WTC11 (cell line): Measurements from ENCODE around the gene PIGU. TPM values are rescaled to one million over a fixed set of nuclear protein-coding genes. Genes with fewer than 3 reads are reported as not detected.
A peak's percentile ranks its signal among the peaks of the same experiment; 100 is the strongest.

Experiments
- ATAC-seq: fragments of 200-7000 bp; cut with Tn5 transposase; 2 replicates; pipeline ENCODE4 v1.10.0; 2021; ENCODE audit warnings: mild to moderate bottlenecking, moderate library complexity
- CTCF ChIA-PET: fragments of 300-600 bp; sonication (Branson Sonifier 250); formaldehyde crosslinking; loops from one replicate; lab custom pipeline; 2021; ENCODE audit warnings: antibody characterized with exemption; lab: Charles Lee
- POLR2A ChIA-PET: fragments of 350-600 bp; sonication (Branson Sonifier 250); formaldehyde crosslinking; loops from one replicate; lab custom pipeline; 2021; ENCODE audit warnings: antibody characterized with exemption; lab: Charles Lee
- DNase-seq: peaks from one replicate; pipeline ENCODE4 v3.0.0; 2021; ENCODE audit warnings: low spot score
- H3K27ac Mint-ChIP-seq: 2 replicates; pipeline ENCODE4 v1.8.0; 2021; ENCODE audit warnings: mixed read lengths
- H3K27me3 Mint-ChIP-seq: 2 replicates; pipeline ENCODE4 v1.8.0; 2021; ENCODE audit warnings: low read depth, mild to moderate bottlenecking, moderate library complexity, mixed read lengths
- H3K36me3 Mint-ChIP-seq: 2 replicates; pipeline ENCODE4 v1.8.0; 2021; ENCODE audit warnings: mixed read lengths
- H3K4me1 Mint-ChIP-seq: 2 replicates; pipeline ENCODE4 v1.8.0; 2022; ENCODE audit warnings: mixed read lengths
- H3K4me3 Mint-ChIP-seq: 2 replicates; pipeline ENCODE4 v1.8.0; 2021; ENCODE audit warnings: mild to moderate bottlenecking, moderate library complexity, mixed read lengths
- H3K9me3 Mint-ChIP-seq: 2 replicates; pipeline ENCODE4 v1.8.0; 2021; ENCODE audit warnings: mixed read lengths
- ATF1 ChIP-seq: sonication (generic); formaldehyde crosslinking; IDR thresholded peaks from 2 replicates; pipeline ENCODE4 v1.8.1; 2023; ENCODE audit warnings: mild to moderate bottlenecking, moderate library complexity, missing genetic modification reagents
- CREB1 ChIP-seq: sonication (generic); formaldehyde crosslinking; IDR thresholded peaks from 2 replicates; pipeline ENCODE4 v1.8.0; 2023; ENCODE audit warnings: mild to moderate bottlenecking, missing genetic modification reagents
- ELF4 ChIP-seq: sonication (generic); formaldehyde crosslinking; IDR thresholded peaks from 2 replicates; pipeline ENCODE4 v1.8.1; 2022; ENCODE audit warnings: low read depth, mild to moderate bottlenecking, moderate library complexity, missing genetic modification reagents
- ESRRA ChIP-seq: sonication (generic); formaldehyde crosslinking; IDR thresholded peaks from 2 replicates; pipeline ENCODE4 v1.8.1; 2022; ENCODE audit warnings: mild to moderate bottlenecking, missing genetic modification reagents, borderline replicate concordance
- FOXJ3 ChIP-seq: sonication (generic); formaldehyde crosslinking; IDR thresholded peaks from 2 replicates; pipeline ENCODE4 v1.9.0; 2021; ENCODE audit warnings: missing genetic modification reagents, mild to moderate bottlenecking, borderline replicate concordance
- IRF2 ChIP-seq: sonication (generic); formaldehyde crosslinking; IDR thresholded peaks from 2 replicates; pipeline ENCODE4 v1.8.0; 2022; ENCODE audit warnings: low read depth, missing genetic modification reagents, borderline replicate concordance
- KAT7 ChIP-seq: sonication (generic); formaldehyde crosslinking; IDR thresholded peaks from 2 replicates; pipeline ENCODE4 v1.8.1; 2023; ENCODE audit warnings: missing genetic modification reagents, mild to moderate bottlenecking, borderline replicate concordance
- NFYB ChIP-seq: sonication (generic); formaldehyde crosslinking; conservative IDR thresholded peaks from 2 replicates; pipeline ENCODE4 v1.8.0; 2022; ENCODE audit warnings: low read depth, missing genetic modification reagents
- RORB ChIP-seq: fragments of 250-450 bp; sonication (Bioruptor Pico); IDR thresholded peaks from 2 replicates; pipeline ENCODE4 v1.9.0; 2021; ENCODE audit warnings: mild to moderate bottlenecking
- ZBTB21 ChIP-seq: sonication (generic); formaldehyde crosslinking; IDR thresholded peaks from 2 replicates; pipeline ENCODE4 v1.8.1; 2023; ENCODE audit warnings: mild to moderate bottlenecking, missing genetic modification reagents, borderline replicate concordance
- ZNF121 ChIP-seq: sonication (generic); formaldehyde crosslinking; IDR thresholded peaks from 2 replicates; pipeline ENCODE4 v1.8.0; 2023; ENCODE audit warnings: missing genetic modification reagents
- total RNA-seq: library from RNA; stranded (reverse); gene quantifications from 3 replicates; pipeline ENCODE4 v1.2.3, GENCODE V29; 2021
- TF ChIP-seq, protein P1 (sequence below): sonication (generic); formaldehyde crosslinking; IDR thresholded peaks from 2 replicates; pipeline ENCODE4 v1.8.1; 2022; ENCODE audit warnings: missing genetic modification reagents, borderline replicate concordance
- TF ChIP-seq, protein P2 (sequence below): sonication (generic); formaldehyde crosslinking; IDR thresholded peaks from 2 replicates; pipeline ENCODE4 v1.8.1; 2023; ENCODE audit warnings: mild to moderate bottlenecking, missing genetic modification reagents
- TF ChIP-seq, protein P3 (sequence below): fragments of 250-450 bp; sonication (Bioruptor Pico); IDR thresholded peaks from 2 replicates; pipeline ENCODE4 v1.9.0; 2021; ENCODE audit warnings: mild to moderate bottlenecking
- TF ChIP-seq, protein P4 (sequence below): sonication (generic); formaldehyde crosslinking; IDR thresholded peaks from 2 replicates; pipeline ENCODE4 v1.8.0; 2023; ENCODE audit warnings: missing genetic modification reagents, mild to moderate bottlenecking, borderline replicate concordance
- TF ChIP-seq, protein P5 (sequence below): fragments of 250-450 bp; sonication (Bioruptor Pico); IDR thresholded peaks from 2 replicates; pipeline ENCODE4 v2.1.2; 2022; ENCODE audit warnings: mild to moderate bottlenecking, moderate library complexity
- TF ChIP-seq, protein P6 (sequence below): sonication (generic); formaldehyde crosslinking; IDR thresholded peaks from 2 replicates; pipeline ENCODE4 v1.8.0; 2022; ENCODE audit warnings: mild to moderate bottlenecking, missing genetic modification reagents
- TF ChIP-seq, protein P7 (sequence below): sonication (generic); formaldehyde crosslinking; IDR thresholded peaks from 2 replicates; pipeline ENCODE4 v1.8.0; 2022; ENCODE audit warnings: mild to moderate bottlenecking, missing genetic modification reagents

The PIGU gene
- total RNA-seq, 1 experiment from 2014 or later, result 24.8 TPM

DNA sequence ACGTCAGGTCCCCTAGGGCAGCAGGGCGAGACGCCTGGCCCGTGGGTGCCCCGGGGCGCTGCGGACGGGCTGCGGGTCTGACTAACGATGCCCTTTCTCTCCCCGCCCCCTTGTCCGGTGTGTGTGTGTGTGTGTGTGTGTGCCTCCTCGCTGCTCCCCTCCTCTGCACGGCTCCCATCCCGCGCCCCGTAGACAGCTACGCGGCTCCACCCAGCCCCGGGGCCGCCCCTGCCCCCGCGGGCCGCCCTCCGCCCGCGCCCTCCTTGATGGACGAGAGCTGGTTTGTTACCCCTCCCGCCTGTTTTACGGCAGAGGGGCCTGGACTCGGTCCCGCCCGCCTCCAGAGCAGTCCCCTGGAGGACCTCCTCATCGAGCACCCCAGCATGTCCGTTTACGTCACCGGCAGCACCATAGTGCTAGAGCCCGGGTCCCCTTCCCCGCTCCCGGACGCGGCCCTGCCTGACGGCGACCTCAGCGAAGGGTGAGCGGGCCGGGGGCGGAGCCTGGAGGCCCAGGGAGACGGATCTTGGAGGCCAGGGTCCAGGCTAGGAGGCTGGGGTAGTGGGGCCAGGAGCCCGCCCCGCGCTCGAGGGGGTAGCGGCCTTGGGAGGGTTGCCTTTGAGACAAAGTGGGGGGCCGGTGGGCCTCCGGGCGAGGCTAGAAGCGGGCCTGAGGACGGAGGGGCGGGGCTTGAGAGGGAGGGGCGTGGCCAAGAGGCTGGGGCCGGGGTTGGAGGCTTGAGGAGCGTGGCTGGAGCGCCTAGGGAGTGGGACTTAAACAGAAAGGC lies 32.3 kb upstream of the PIGU start (continued):
- TF ChIP-seq, protein P1, sequence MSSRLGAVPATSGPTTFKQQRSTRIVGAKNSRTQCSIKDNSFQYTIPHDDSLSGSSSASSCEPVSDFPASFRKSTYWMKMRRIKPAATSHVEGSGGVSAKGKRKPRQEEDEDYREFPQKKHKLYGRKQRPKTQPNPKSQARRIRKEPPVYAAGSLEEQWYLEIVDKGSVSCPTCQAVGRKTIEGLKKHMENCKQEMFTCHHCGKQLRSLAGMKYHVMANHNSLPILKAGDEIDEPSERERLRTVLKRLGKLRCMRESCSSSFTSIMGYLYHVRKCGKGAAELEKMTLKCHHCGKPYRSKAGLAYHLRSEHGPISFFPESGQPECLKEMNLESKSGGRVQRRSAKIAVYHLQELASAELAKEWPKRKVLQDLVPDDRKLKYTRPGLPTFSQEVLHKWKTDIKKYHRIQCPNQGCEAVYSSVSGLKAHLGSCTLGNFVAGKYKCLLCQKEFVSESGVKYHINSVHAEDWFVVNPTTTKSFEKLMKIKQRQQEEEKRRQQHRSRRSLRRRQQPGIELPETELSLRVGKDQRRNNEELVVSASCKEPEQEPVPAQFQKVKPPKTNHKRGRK (CRISPR knock-in tag), result no peak

DNA sequence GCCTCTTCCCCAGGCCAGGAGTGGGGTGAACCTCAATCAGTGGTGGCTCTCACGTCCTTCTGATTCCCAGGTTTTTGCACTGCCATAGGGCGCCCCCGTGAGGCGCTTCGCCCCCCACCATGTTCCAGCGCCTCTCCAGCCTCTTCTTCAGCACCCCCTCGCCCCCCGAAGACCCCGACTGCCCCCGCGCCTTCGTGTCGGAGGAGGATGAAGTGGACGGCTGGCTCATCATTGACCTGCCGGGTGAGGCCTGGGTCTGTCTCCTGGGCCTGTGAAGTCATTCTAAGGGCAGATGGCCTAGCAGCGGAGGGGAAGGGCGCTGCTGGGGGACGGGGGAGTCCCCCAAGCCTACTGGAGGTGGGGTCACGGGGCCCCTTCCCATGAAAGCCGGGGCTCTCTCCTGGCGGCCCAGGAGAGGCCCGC lies 31.7 kb upstream of the PIGU start:
- TF ChIP-seq IRF2 (CRISPR knock-in tag) (no peak), ELF4 (CRISPR knock-in tag) (no peak), RORB (no peak), ZNF121 (no peak), ATF1 (CRISPR knock-in tag) (no peak), KAT7 (CRISPR knock-in tag) (no peak), NFYB (CRISPR knock-in tag) (no peak), CREB1 (CRISPR knock-in tag) (no peak), ESRRA (no peak), FOXJ3 (CRISPR knock-in tag) (no peak), ZBTB21 (no peak)
- TF ChIP-seq, protein P2, sequence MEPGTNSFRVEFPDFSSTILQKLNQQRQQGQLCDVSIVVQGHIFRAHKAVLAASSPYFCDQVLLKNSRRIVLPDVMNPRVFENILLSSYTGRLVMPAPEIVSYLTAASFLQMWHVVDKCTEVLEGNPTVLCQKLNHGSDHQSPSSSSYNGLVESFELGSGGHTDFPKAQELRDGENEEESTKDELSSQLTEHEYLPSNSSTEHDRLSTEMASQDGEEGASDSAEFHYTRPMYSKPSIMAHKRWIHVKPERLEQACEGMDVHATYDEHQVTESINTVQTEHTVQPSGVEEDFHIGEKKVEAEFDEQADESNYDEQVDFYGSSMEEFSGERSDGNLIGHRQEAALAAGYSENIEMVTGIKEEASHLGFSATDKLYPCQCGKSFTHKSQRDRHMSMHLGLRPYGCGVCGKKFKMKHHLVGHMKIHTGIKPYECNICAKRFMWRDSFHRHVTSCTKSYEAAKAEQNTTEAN (CRISPR knock-in tag), result no peak
- TF ChIP-seq, protein P3, sequence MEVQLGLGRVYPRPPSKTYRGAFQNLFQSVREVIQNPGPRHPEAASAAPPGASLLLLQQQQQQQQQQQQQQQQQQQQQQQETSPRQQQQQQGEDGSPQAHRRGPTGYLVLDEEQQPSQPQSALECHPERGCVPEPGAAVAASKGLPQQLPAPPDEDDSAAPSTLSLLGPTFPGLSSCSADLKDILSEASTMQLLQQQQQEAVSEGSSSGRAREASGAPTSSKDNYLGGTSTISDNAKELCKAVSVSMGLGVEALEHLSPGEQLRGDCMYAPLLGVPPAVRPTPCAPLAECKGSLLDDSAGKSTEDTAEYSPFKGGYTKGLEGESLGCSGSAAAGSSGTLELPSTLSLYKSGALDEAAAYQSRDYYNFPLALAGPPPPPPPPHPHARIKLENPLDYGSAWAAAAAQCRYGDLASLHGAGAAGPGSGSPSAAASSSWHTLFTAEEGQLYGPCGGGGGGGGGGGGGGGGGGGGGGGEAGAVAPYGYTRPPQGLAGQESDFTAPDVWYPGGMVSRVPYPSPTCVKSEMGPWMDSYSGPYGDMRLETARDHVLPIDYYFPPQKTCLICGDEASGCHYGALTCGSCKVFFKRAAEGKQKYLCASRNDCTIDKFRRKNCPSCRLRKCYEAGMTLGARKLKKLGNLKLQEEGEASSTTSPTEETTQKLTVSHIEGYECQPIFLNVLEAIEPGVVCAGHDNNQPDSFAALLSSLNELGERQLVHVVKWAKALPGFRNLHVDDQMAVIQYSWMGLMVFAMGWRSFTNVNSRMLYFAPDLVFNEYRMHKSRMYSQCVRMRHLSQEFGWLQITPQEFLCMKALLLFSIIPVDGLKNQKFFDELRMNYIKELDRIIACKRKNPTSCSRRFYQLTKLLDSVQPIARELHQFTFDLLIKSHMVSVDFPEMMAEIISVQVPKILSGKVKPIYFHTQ (CRISPR knock-in tag), result no peak
- TF ChIP-seq, protein P4, sequence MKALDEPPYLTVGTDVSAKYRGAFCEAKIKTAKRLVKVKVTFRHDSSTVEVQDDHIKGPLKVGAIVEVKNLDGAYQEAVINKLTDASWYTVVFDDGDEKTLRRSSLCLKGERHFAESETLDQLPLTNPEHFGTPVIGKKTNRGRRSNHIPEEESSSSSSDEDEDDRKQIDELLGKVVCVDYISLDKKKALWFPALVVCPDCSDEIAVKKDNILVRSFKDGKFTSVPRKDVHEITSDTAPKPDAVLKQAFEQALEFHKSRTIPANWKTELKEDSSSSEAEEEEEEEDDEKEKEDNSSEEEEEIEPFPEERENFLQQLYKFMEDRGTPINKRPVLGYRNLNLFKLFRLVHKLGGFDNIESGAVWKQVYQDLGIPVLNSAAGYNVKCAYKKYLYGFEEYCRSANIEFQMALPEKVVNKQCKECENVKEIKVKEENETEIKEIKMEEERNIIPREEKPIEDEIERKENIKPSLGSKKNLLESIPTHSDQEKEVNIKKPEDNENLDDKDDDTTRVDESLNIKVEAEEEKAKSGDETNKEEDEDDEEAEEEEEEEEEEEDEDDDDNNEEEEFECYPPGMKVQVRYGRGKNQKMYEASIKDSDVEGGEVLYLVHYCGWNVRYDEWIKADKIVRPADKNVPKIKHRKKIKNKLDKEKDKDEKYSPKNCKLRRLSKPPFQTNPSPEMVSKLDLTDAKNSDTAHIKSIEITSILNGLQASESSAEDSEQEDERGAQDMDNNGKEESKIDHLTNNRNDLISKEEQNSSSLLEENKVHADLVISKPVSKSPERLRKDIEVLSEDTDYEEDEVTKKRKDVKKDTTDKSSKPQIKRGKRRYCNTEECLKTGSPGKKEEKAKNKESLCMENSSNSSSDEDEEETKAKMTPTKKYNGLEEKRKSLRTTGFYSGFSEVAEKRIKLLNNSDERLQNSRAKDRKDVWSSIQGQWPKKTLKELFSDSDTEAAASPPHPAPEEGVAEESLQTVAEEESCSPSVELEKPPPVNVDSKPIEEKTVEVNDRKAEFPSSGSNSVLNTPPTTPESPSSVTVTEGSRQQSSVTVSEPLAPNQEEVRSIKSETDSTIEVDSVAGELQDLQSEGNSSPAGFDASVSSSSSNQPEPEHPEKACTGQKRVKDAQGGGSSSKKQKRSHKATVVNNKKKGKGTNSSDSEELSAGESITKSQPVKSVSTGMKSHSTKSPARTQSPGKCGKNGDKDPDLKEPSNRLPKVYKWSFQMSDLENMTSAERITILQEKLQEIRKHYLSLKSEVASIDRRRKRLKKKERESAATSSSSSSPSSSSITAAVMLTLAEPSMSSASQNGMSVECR (CRISPR knock-in tag), result no peak
- TF ChIP-seq, protein P5, sequence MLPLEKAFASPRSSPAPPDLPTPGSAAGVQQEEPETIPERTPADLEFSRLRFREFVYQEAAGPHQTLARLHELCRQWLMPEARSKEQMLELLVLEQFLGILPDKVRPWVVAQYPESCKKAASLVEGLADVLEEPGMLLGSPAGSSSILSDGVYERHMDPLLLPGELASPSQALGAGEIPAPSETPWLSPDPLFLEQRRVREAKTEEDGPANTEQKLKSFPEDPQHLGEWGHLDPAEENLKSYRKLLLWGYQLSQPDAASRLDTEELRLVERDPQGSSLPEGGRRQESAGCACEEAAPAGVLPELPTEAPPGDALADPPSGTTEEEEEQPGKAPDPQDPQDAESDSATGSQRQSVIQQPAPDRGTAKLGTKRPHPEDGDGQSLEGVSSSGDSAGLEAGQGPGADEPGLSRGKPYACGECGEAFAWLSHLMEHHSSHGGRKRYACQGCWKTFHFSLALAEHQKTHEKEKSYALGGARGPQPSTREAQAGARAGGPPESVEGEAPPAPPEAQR, result no peak
- TF ChIP-seq, protein P6, sequence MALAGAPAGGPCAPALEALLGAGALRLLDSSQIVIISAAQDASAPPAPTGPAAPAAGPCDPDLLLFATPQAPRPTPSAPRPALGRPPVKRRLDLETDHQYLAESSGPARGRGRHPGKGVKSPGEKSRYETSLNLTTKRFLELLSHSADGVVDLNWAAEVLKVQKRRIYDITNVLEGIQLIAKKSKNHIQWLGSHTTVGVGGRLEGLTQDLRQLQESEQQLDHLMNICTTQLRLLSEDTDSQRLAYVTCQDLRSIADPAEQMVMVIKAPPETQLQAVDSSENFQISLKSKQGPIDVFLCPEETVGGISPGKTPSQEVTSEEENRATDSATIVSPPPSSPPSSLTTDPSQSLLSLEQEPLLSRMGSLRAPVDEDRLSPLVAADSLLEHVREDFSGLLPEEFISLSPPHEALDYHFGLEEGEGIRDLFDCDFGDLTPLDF (CRISPR knock-in tag), result no peak
- TF ChIP-seq, protein P7, sequence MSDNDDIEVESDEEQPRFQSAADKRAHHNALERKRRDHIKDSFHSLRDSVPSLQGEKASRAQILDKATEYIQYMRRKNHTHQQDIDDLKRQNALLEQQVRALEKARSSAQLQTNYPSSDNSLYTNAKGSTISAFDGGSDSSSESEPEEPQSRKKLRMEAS, result no peak
- no peaks in the 10 kb centered on the region for H3K36me3 Mint-ChIP-seq
- POLR2A ChIA-PET, result no interaction called here

More for the DNA sequence above, 31.7 kb upstream of the PIGU start:
- H3K4me3 Mint-ChIP-seq, result peak overlapping the region; percentile 75
- DNase-seq, result peak; percentile 77
- H3K4me1 Mint-ChIP-seq, result peaks cover 18% of the 10 kb centered on the region
- no peak overlapping the region for H3K27ac Mint-ChIP-seq
- H3K27me3 Mint-ChIP-seq, result peaks cover 51% of the 10 kb centered on the region
- H3K9me3 Mint-ChIP-seq, result no peaks in the 10 kb centered on the region
- CTCF ChIA-PET, result interaction anchor here (0.6 to 7.0 kb wide), 14 partner anchors 32 to 396 kb away, joined by 3 to 50 read pairs (median 5); partner anchors contain the start of genes MAP1LC3A and PIGU
- peak; percentile 5 for ATAC-seq
